Measurements from ENCODE around the gene PLCB4. TPM values are rescaled to one million over a fixed set of nuclear protein-coding genes. Genes with fewer than 3 reads are reported as not detected.

Gene PLCB4
- total and polyA plus RNA-seq, 7 experiments from 2014 or later, result 0.05 to 0.09 TPM; not detected in 5

DNA sequence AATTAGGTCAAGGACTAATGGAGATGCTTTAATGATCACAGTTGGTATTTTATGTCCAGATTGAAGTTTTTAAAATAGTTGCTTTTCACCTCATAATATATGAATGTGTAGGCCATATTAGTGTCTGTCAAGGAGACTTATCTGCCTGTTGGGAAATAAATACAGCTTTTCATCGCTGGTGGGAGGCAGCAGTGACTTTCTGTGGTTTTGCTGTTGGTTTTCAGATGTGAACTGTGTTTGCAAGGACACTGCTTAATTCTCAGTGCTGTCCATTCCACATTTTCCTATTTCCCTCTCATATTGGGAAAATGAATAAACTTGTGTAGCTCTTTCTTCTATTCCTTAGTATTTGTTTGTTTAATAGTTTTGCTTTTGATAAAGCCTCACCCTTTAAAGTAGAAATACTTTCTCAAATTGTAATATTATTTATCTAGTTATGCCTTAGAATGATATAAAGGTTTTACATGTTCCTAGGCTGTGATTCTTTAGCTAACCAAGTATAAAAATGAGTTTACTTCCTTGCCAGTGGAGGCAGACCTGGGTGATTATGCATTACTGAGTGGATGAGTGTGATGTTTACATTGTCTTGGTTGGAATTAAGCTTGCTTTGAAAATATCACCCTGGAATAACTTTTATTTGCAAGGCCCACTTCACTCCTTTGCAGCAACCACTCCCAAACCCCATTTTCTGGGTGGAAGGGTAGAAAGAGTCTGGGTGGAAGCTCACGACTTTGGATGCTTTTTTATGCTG lies 3.3 kb downstream of the PLCB4 start:
- ChIA-PET POLR2A (no interaction called here), CTCF (no interaction called here)
- H3K4me3 Mint-ChIP-seq, result no peak overlapping the region
- intact Hi-C loops (cut with micrococcal nuclease), result no loop called here
- H3K9me3 Mint-ChIP-seq, result peaks cover 0 to 11% (median 3%) of the 10 kb centered on the region in 11 donors
- Histone ChIP-seq H3K9me3 (ENCODE audit: control insufficient read depth in 2 of 3, low read length in 3 of 3) (no peaks in the 10 kb centered on the region), H3K4me3 (ENCODE audit: low read length) (no peak overlapping the region), H3K27me3 (ENCODE audit: control insufficient read depth in 2 of 2, insufficient read depth in 2 of 2, low read length in 2 of 2) (no peaks in the 10 kb centered on the region), H3K27ac (ENCODE audit: low read depth, low read length) (no peak overlapping the region), H3K4me1 (ENCODE audit: control insufficient read depth in 2 of 2, insufficient read depth in 2 of 2, low read length in 2 of 2) (no peaks in the 10 kb centered on the region), H3K36me3 (ENCODE audit: control insufficient read depth in 2 of 3, insufficient read depth in 3 of 3, low read length in 3 of 3) (no peaks in the 10 kb centered on the region)
- H3K36me3 Mint-ChIP-seq, result peaks cover 0 to 4% (median 0%) of the 10 kb centered on the region in 5 donors
- ATAC-seq, result no peak
- H3K27ac Mint-ChIP-seq, result no peak overlapping the region
- no peak for DNase-seq
- H3K27me3 Mint-ChIP-seq, result peaks cover 21 to 28% (median 25%) of the 10 kb centered on the region in 5 donors
- peaks cover 0 to 9% (median 5%) of the 10 kb centered on the region in 7 donors for H3K4me1 Mint-ChIP-seq

DNA sequence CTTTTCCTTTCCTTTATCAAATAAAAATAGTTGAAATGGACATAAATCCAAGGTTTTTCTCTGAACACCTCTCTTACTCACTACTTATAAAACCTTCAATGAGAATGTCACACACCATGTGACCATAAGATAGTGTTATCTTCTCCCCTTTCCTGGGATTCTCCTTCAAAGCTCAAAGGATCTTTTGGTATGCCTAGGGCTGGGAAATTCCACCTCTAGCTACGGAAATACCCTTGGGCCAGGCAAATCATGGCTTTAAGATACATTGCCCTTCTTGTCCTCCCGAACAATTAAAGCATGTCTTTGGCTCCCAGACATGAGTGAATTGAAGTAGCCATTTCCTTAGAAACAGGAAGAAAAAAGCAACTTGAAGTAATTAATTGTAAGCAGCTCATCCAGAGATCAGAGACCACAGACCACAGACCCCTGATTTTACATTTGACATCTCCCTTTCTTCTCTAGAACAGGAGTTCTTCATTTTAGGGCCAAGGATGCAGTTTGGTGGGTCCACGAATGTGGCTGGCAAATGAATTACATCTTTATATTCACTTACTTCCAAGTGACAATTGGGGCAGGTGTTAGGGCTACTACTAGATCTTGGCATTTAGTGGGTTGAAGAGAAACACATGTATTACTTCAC lies 4.1 kb downstream of the PLCB4 start:
- CTCF ChIA-PET, result no interaction called here

DNA sequence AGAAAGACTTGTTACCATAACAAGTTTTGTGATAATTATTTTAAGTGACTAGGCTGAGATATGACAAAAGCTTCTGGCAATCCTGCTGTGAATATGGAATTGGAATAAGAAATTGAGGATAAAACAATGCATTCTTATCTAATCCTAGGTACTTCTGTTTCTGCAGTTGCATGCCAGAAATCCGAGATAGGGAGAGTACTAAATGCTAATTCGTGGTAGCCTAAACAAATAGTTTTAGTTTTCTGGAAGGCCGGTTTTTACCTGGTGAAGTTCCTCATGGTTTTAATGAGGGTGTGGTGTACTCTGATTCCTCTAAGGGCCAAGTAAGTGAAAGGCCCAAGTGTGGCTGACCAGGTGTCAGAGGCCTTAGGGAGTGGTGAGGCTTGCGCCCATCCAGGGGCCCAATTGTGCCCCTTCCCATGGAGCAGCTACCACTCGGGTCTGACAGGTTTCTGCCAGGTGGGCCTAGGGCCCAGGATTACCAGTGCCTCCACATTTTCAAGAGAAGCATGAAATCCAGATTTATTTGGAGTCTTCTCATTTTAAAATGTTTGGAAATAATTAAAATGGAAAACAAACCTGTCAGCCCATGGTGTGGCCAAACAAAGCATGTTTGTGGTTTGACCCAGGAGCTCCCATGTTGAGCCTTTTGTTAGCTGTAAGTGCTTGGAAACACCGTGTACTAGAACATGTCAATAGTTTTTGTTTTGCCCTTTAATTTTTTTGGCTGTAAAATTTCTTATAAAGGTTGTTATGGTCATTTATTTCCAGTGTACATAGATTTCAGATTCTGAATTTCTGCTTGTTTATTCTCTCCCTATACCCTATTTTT lies 6.6 kb downstream of the PLCB4 start:
- ATAC-seq (no peak), DNase-seq (no peak)
- no peaks in the 10 kb centered on the region for H3K36me3 Mint-ChIP-seq
- Histone ChIP-seq H3K27me3 (ENCODE audit: control insufficient read depth in 2 of 2, insufficient read depth in 2 of 2, low read length in 2 of 2) (no peaks in the 10 kb centered on the region), H3K27ac (ENCODE audit: low read depth, low read length) (no peak overlapping the region), H3K36me3 (ENCODE audit: control insufficient read depth in 2 of 3, insufficient read depth in 3 of 3, low read length in 3 of 3) (no peaks in the 10 kb centered on the region), H3K9me3 (ENCODE audit: control insufficient read depth in 2 of 3, low read length in 3 of 3) (no peaks in the 10 kb centered on the region), H3K4me3 (ENCODE audit: low read length) (no peak overlapping the region), H3K4me1 (ENCODE audit: control insufficient read depth in 2 of 2, insufficient read depth in 2 of 2, low read length in 2 of 2) (no peaks in the 10 kb centered on the region)
- POLR2A ChIA-PET, result no interaction called here
- CTCF ChIA-PET, result interaction anchor here (0.5 to 0.6 kb wide), 2 partner anchors 11 to 981 kb away, joined by 3 read pairs; no protein-coding TSS in a partner anchor
- H3K9me3 Mint-ChIP-seq, result no peaks in the 10 kb centered on the region
- H3K4me1 Mint-ChIP-seq, result no peaks in the 10 kb centered on the region
- intact Hi-C loops (cut with micrococcal nuclease), result no loop called here
- H3K4me3 Mint-ChIP-seq, result no peak overlapping the region
- peaks cover 5 to 10% (median 7%) of the 10 kb centered on the region in 5 donors for H3K27me3 Mint-ChIP-seq
- H3K27ac Mint-ChIP-seq, result no peak overlapping the region

More for the DNA sequence above, 4.1 kb downstream of the PLCB4 start:
- no peaks in the 10 kb centered on the region for H3K4me1 ChIP-seq (ENCODE audit: control insufficient read depth in 2 of 2, insufficient read depth in 2 of 2, low read length in 2 of 2)
- no peak overlapping the region for H3K27ac ChIP-seq (ENCODE audit: low read depth, low read length)
- H3K27me3 Mint-ChIP-seq, result peaks cover 19 to 24% (median 21%) of the 10 kb centered on the region in 5 donors
- intact Hi-C loops (cut with micrococcal nuclease), result no loop called here
- no peaks in the 10 kb centered on the region for H3K36me3 ChIP-seq (ENCODE audit: control insufficient read depth in 2 of 3, insufficient read depth in 3 of 3, low read length in 3 of 3)
- peaks cover 0 to 11% (median 3%) of the 10 kb centered on the region in 11 donors for H3K9me3 Mint-ChIP-seq
- H3K9me3 ChIP-seq (ENCODE audit: control insufficient read depth in 2 of 3, low read length in 3 of 3), result no peaks in the 10 kb centered on the region
- DNase-seq, result no peak
- no peak overlapping the region for H3K4me3 ChIP-seq (ENCODE audit: low read length)
- H3K4me3 Mint-ChIP-seq, result no peak overlapping the region
- H3K4me1 Mint-ChIP-seq, result peaks cover 0 to 9% (median 5%) of the 10 kb centered on the region in 7 donors
- H3K36me3 Mint-ChIP-seq, result peaks cover 0 to 4% (median 0%) of the 10 kb centered on the region in 5 donors
- H3K27ac Mint-ChIP-seq, result no peak overlapping the region
- no peak for ATAC-seq
- no peaks in the 10 kb centered on the region for H3K27me3 ChIP-seq (ENCODE audit: control insufficient read depth in 2 of 2, insufficient read depth in 2 of 2, low read length in 2 of 2)
- POLR2A ChIA-PET, result no interaction called here

DNA sequence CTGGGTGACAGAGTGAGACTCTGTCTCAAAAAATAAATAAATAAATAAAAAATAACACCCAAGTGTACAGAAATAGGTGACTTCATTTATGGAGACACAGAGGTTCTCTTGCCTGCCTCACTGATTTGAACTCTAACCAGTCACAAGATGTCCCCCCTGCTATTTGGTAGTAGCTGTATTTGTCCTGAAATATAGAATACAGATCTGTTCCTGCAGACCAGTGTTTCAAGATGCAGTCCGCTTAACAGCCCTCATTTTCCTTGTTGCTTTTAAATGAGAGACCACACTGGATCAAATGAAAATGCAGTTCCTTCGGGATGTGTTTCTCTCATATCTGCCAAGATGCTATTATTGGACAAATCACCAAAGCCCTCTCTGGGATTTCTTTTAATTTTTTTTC lies 7.6 kb downstream of the PLCB4 start:
- Histone ChIP-seq H3K4me1 (ENCODE audit: control insufficient read depth in 2 of 2, insufficient read depth in 2 of 2, low read length in 2 of 2) (no peaks in the 10 kb centered on the region), H3K9me3 (ENCODE audit: control insufficient read depth in 2 of 3, low read length in 3 of 3) (no peaks in the 10 kb centered on the region), H3K27me3 (ENCODE audit: control insufficient read depth in 2 of 2, insufficient read depth in 2 of 2, low read length in 2 of 2) (no peaks in the 10 kb centered on the region), H3K27ac (ENCODE audit: low read depth, low read length) (no peak overlapping the region), H3K36me3 (ENCODE audit: control insufficient read depth in 2 of 3, insufficient read depth in 3 of 3, low read length in 3 of 3) (no peaks in the 10 kb centered on the region), H3K4me3 (ENCODE audit: low read length) (no peak overlapping the region)
- Mint-ChIP-seq H3K27me3 (peaks cover 0 to 4% (median 0%) of the 10 kb centered on the region in 5 donors), H3K27ac (no peak overlapping the region), H3K36me3 (no peaks in the 10 kb centered on the region), H3K9me3 (peaks cover 0 to 2% (median 0%) of the 10 kb centered on the region in 11 donors), H3K4me1 (no peaks in the 10 kb centered on the region), H3K4me3 (no peak overlapping the region)
- CTCF ChIA-PET, result no interaction called here
- POLR2A ChIA-PET, result no interaction called here
- intact Hi-C loops (cut with micrococcal nuclease), result no loop called here
- ATAC-seq (no peak), DNase-seq (no peak)

DNA sequence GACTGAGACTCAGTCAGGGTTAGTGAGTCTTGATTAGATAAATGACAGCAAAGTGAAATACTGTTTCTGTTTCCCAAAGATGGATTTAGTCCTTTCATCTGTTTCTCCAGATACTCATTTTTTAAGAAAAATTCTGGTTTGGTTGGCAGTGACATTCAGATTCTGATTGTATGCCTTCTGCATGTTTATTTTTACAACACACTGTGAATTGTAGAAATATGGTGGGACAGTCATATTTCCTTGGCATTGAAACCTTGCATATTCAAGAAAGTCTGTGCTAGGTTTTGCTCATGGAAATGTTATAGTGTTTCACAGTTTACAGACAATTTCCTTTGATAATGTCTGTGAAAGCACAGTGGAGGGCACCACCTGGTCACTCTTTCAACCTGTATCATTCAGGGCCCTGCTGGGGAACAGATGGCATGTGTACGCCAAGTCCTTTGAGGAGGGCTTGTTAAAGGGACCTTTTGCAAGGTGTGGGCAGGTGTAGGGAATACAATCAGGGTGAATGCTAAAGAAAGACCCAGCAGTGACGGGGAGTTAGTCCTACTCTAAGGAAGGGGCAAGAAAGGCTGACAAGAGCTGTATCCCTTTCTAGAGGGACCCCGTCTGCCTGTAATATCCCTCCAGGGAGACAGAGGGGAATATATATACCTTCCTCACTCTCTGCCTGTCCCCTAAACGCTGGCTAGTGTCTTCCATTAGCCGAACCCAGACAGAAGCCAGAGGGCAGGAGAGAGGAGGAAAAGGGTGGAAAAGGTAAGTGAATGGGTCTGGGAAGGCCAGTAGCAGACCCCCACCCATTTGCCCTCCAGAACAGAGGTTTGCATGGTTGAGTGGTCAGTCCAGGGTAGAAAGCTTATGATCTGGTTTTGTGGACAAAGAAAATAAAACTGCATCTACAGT lies 10.2 kb downstream of the PLCB4 start:
- H3K36me3 Mint-ChIP-seq, result no peaks in the 10 kb centered on the region
- no peaks in the 10 kb centered on the region for H3K4me1 Mint-ChIP-seq
- CTCF ChIA-PET, result no interaction called here

DNA sequence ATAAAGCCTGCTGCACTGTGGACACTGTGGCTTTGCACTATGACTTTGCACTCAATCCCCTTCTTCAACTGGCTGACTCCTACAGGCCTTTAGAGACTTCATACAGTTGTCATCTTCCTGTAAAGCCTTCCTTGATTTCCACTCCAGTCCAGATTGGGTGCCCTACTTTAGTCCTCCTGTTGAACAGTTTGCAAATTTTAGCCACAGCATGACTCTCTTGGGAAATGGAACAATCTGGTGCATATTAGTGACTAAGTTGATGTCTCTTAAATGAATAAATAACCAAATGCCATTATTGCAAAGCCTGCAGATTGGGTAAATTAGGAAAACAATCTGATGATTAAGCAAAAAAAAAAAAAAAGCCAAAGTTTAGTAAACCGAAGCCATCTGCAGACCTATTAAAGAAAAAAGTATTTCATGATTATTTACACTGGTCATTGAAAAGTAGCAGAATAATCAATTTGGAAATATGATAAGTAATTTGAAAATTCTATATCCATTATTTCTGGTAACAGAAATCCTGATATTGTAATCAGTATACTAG lies 12.6 kb downstream of the PLCB4 start:
- Histone ChIP-seq H3K27me3 (ENCODE audit: control insufficient read depth in 2 of 2, insufficient read depth in 2 of 2, low read length in 2 of 2) (no peaks in the 10 kb centered on the region), H3K27ac (ENCODE audit: low read depth, low read length) (no peak overlapping the region), H3K36me3 (ENCODE audit: control insufficient read depth in 2 of 3, insufficient read depth in 3 of 3, low read length in 3 of 3) (no peaks in the 10 kb centered on the region), H3K4me3 (ENCODE audit: low read length) (no peak overlapping the region), H3K9me3 (ENCODE audit: control insufficient read depth in 2 of 3, low read length in 3 of 3) (no peaks in the 10 kb centered on the region), H3K4me1 (ENCODE audit: control insufficient read depth in 2 of 2, insufficient read depth in 2 of 2, low read length in 2 of 2) (no peaks in the 10 kb centered on the region)
- H3K4me3 Mint-ChIP-seq, result no peak overlapping the region
- ChIA-PET POLR2A (no interaction called here), CTCF (no interaction called here)
- no peaks in the 10 kb centered on the region for H3K36me3 Mint-ChIP-seq
- H3K27me3 Mint-ChIP-seq, result no peaks in the 10 kb centered on the region
- DNase-seq (no peak), ATAC-seq (no peak)
- intact Hi-C loops (cut with micrococcal nuclease), result no loop called here
- no peaks in the 10 kb centered on the region for H3K4me1 Mint-ChIP-seq
- no peak overlapping the region for H3K27ac Mint-ChIP-seq
- peaks cover 0 to 4% (median 0%) of the 10 kb centered on the region in 11 donors for H3K9me3 Mint-ChIP-seq

More for the DNA sequence above, 10.2 kb downstream of the PLCB4 start:
- H3K27ac ChIP-seq (ENCODE audit: low read depth, low read length), result no peak overlapping the region
- Mint-ChIP-seq H3K9me3 (peaks cover 0 to 2% (median 0%) of the 10 kb centered on the region in 11 donors), H3K27ac (no peak overlapping the region), H3K27me3 (no peaks in the 10 kb centered on the region), H3K4me3 (no peak overlapping the region)
- no peak for ATAC-seq
- H3K27me3 ChIP-seq (ENCODE audit: control insufficient read depth in 2 of 2, insufficient read depth in 2 of 2, low read length in 2 of 2), result no peaks in the 10 kb centered on the region
- no peaks in the 10 kb centered on the region for H3K36me3 ChIP-seq (ENCODE audit: control insufficient read depth in 2 of 3, insufficient read depth in 3 of 3, low read length in 3 of 3)
- intact Hi-C loops (cut with micrococcal nuclease), result no loop called here
- no peak overlapping the region for H3K4me3 ChIP-seq (ENCODE audit: low read length)
- no peak for DNase-seq
- POLR2A ChIA-PET, result no interaction called here
- no peaks in the 10 kb centered on the region for H3K4me1 ChIP-seq (ENCODE audit: control insufficient read depth in 2 of 2, insufficient read depth in 2 of 2, low read length in 2 of 2)
- no peaks in the 10 kb centered on the region for H3K9me3 ChIP-seq (ENCODE audit: control insufficient read depth in 2 of 3, low read length in 3 of 3)

Data from naive thymus-derived CD4-positive, alpha-beta T cell (primary cell).